Peyer's patch (tissue), 4 donors: ENCODE data around the gene UCKL1.

ENCODE experiments used
- CTCF ChIP-seq, 6 experiments: fragments of 450-650 bp in 4 of 6; fragments of 200-600 bp in 2 of 6; sonication (generic) in 1 of 6; IDR thresholded peaks; one replicate each; pipeline ENCODE4 v1.5.1; 2017 to 2019; ENCODE audit warnings: antibody characterized with exemption in 6 of 6, mild to moderate bottlenecking in 3 of 6, moderate library complexity in 1 of 6
- POLR2A ChIP-seq, 2 donors: fragments of 450-650 bp; IDR thresholded peaks; one replicate each; pipeline ENCODE4 v1.5.1; 2017; ENCODE audit warnings: antibody characterized with exemption in 2 of 2, mild to moderate bottlenecking in 2 of 2, moderate library complexity in 2 of 2

- no peak for TF ChIP-seq CTCF (IDR thresholded peaks at IDR 0.05)
- TF ChIP-seq POLR2A (IDR thresholded peaks at IDR 0.05) = no peak
These were observed 45.4 kb upstream of the UCKL1 start for GRCh38 chr20:64001607-64002011.
